GM06990 (cell line): ENCODE data around the gene ZNF236.

Experiments
- DNase-seq: peaks from one replicate; pipeline ENCODE4 v3.0.0-alpha.2; 2011; ENCODE audit not compliant: insufficient read length; ENCODE audit errors: extremely low read depth
- H3K27me3 ChIP-seq: replicated peaks from 2 replicates; pipeline ENCODE4 v1.6.0; 2011; ENCODE audit warnings: low read length; ENCODE audit not compliant: control insufficient read depth, insufficient read depth
- H3K36me3 ChIP-seq: 2 replicates; pipeline ENCODE4 v1.5.1; 2011; ENCODE audit warnings: low read length; ENCODE audit not compliant: control insufficient read depth, insufficient read depth
- H3K4me3 ChIP-seq: replicated peaks from 2 replicates; pipeline ENCODE4 v1.5.1; 2011; ENCODE audit warnings: low read depth, mild to moderate bottlenecking, control low read depth, low read length
- CTCF ChIP-seq: IDR thresholded peaks from 2 replicates; pipeline ENCODE4 v1.5.1; 2011; ENCODE audit warnings: low read length, control low read depth, mild to moderate bottlenecking, inconsistent platforms; ENCODE audit not compliant: insufficient read depth, poor library complexity, severe bottlenecking

The ZNF236 gene

GRCh38 chr18:76931171-76931570, 108.8 kb downstream of the ZNF236 start:
- no peak overlapping the region for H3K4me3 ChIP-seq
- no peak for TF ChIP-seq CTCF
- peaks cover 8% of the 10 kb centered on the region for H3K36me3 ChIP-seq
- no peaks in the 10 kb centered on the region for H3K27me3 ChIP-seq
- DNase-seq: no peak

- DNase-seq: no peak
- Histone ChIP-seq H3K27me3 (no peaks in the 10 kb centered on the region), H3K36me3 (peaks cover 7% of the 10 kb centered on the region), H3K4me3 (no peak overlapping the region)
- no peak for TF ChIP-seq CTCF
Measured at GRCh38 chr18:76932026-76932819, 109.9 kb downstream of the ZNF236 start.

- no peak for TF ChIP-seq CTCF
- Histone ChIP-seq H3K27me3 (no peaks in the 10 kb centered on the region), H3K4me3 (no peak overlapping the region), H3K36me3 (peaks cover 14% of the 10 kb centered on the region)
- DNase-seq: no peak
Measured at GRCh38 chr18:76935722-76936337, 113.5 kb downstream of the ZNF236 start.

- DNase-seq: no peak
- no peak overlapping the region for H3K4me3 ChIP-seq
- no peaks in the 10 kb centered on the region for H3K27me3 ChIP-seq
- TF ChIP-seq CTCF: no peak
- peaks cover 16% of the 10 kb centered on the region for H3K36me3 ChIP-seq
Measured at GRCh38 chr18:76936877-76937276, 114.5 kb downstream of the ZNF236 start.

- Histone ChIP-seq H3K27me3 (no peaks in the 10 kb centered on the region), H3K4me3 (no peak overlapping the region), H3K36me3 (peaks cover 16% of the 10 kb centered on the region)
- no peak for DNase-seq
- TF ChIP-seq CTCF: no peak
Measured at GRCh38 chr18:76937597-76937996, 115.2 kb downstream of the ZNF236 start.
